ENCODE measurements around the gene SBK3.
"Not testable (repeated sequence)": the region's sequence is repeated elsewhere in the genome, so short reads cannot be mapped to it uniquely, and the experiment has no call there.

Gene SBK3

DNA sequence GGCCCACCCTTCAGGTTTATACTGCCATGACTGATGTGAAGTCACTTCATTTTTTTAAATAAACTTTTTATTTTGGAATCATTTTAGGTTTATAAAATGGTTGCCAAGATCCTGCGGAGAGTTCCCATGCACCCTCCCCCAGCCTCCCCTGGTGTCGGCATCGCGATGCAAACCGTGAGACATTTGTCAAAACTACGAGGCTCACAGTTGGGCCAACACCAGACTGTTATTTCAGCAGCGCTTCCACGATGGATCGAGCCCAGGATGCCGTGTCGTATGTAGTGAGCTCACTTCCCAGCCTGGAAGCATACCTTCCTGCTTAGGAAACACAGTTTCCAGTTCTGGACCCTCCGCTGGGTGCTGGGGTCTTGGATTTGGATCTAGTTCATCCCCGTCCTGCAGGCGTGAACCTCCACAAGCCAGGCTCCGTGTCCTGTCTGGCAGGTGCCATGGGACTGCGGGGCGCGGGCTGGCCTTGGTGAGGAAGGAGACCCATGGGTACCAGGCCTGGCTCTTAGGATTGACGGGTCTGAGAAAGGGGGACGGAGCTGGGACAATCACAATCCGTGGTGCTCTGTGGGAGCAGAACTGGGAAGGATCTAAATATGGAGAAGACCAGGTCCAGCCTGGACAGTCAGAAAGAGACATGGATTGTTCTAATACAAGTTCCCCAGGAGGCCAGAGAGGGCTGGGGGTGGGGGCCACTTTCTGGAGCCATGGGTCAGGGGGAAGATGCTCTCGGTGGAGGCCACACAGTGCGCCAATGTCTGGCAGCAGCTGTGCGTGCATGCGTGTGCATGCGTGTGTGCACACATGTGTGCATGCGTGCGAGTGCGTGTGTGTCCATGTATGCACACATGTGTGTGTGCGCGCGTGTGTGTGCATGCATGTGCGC lies 6.0 kb downstream of the SBK3 start:
- no peak for DNase-seq

DNA sequence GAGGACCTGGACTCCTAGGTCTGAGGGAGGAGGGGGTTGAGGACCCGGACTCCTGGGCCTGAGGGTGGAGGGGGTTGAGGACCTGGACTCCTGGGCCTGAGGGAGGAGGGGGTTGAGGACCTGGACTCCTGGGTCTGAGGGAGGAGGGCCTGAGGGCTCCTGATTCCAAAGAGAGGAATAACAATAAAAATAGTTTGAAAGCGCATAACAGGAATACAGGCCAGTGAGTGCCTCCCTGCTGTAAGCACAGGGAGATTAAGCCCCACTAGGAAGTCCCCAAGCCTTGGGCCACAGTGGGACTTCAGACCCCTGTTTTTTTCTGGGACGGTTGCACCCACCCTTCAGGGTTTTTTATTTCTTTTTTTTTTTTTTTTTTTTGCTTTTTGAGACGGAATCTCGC lies 7.2 kb downstream of the SBK3 start:
- DNase-seq: no peak

DNA sequence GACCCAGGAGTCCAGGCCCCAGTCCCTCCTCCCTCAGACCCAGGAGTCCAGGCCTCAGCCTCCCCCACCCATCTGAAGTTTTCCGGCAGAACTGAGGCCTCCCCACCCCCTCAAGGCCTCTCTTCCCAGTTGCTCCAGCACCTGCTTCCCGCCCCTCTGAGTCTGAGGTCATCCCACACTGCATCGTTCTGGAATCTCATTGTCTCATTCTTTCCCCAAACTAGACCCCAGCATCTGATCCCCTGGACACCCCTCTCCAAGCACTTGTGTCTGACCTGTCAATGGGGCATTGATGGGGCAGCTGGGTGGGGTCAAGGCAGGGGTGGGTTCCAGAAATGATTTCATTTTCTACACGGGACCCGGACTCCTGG lies 7.6 kb downstream of the SBK3 start:
- DNase-seq: no peak

DNA sequence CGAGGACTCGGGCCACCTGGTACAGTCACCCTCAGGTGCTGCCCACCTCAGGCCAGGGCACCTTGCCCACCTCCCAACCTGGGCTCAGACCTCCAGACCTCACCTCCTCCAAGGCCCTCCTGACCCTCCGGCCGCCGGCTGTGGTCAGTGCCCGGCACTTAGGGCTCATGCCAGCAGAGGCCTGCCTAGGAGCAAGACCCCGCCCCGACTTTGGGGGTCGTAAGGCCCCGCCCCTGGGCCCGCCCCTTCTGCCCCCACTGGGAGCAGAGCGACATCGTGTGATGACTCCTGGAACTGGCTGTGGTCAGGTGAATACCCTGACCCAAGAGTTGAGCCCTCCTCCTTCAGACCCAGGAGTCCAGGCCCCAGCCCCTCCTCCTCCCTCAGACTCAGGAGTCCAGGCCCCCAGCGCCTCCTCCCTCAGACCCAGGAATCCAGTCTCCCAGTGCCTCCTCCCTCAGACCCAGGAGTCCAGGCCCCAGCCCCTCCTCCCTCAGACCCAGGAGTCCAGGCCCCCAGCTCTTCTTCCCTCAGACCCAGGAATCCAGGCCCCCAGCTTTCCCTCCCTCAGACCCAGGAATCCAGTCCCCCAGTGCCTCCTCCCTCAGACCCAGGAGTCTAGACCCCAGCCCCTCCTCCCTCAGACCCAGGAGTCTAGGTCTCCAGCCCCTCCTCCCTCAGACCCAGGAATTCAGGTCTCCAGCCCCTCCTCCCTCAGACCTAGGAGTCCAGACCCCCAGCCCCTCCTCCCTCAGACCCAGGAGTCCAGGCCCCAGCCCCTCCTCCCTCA lies 8.2 kb downstream of the SBK3 start, which contains the start of gene SBK2:
Gene SBK2, minus strand, starts transcription at position 183 of the 790 bp plus-strand sequence. CDS start 839 bp downstream, outside the sequence.
- DNase-seq: no peak

DNA sequence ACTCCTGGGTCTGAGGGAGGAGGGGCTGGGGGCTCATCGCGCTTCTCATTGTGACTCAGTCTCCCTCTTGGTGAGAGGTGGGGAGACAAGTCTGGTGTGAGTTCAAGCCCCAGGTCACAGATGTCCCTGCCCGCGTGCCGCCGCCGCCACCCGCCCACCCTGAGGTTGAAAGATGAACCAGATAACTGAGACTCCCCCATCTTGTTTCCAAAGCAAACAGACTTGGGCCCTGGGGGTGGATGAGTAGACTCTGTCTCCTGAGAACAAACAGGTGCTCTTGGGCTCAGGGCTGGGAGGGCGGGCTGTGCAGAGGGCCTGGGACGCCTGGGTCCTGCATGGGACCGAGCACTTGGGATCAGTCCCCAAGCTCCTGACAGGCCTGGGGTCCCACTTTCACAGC lies 9.0 kb downstream of the SBK3 start:
- DNase-seq: no peak

DNA sequence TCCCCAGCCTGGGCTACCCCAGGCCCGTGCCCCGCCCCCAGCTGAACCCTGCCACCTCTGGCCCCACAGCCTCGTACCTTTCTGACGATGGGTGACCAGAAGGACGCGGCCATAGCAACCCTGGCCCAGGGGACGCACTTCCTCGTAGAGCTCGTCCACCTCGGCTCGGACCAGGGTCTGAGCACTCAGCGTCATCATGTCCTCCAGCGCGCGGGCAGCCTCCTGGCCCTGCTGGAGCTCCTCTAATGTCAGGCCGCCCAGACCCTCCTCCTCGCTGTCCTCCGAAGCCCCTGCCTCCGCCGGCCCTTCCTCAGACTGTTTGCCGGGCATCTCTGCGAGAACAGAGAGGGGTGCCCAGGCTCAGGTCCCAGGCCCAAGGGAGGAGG lies 9.4 kb downstream of the SBK3 start:
- DNase-seq: no peak

DNA sequence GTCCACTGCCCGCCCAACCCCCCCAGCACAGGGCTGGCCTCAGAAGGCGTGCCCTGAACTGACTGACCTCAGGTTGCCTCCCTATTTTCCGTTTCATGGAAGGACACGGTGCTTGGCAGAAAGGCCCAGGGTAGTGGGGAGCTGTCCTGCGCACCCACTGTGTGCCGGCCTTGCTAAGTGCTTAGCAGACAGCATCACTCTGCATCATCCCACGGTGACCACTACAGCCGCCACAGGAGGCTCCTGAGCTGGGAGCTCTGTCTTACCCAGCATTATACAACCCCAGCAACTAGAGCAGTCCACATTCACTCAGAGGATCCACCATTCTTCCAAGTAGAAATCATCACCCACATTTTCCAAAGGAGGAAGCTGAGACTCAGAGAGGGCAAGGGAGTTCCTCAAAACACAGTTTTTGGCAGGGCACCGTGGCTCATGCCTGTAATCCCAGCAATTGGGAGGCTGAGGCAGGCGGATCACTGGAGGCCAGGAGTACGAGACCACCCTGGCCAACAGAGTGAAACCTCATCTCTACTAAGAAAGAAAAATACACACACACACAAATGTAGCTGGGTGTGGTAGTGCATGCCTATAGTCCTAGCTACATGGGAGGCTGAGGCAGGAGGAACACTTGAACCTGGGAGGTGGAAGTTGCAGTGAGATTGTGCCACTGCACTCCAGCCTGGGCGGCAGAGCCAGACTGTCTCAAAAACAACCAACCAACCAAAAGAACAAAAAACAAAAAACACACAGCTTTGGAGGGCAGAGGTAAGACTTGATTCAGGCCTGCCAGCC lies 10.0 kb downstream of the SBK3 start:
- no peak for DNase-seq

DNA sequence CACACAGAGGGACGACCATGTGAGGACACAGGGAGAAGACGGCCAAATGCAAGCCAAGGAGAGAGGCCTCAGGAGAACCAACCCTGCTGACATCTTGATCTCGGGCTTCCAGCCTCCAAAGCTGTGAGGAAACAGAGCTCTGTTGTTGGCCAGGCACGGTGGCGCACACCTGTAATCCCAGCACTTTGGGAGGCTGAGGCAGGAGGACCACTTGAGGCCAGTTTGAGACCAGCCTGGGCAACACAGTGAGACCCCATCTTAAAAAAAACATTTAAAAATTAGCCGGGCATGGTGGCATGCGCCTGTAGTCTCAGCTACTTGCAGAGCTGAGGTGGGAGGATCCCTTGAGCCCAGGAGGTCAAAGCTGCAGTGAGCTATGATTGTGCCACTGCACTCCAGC lies 11.1 kb downstream of the SBK3 start:
- not testable (repeated sequence) for DNase-seq

DNA sequence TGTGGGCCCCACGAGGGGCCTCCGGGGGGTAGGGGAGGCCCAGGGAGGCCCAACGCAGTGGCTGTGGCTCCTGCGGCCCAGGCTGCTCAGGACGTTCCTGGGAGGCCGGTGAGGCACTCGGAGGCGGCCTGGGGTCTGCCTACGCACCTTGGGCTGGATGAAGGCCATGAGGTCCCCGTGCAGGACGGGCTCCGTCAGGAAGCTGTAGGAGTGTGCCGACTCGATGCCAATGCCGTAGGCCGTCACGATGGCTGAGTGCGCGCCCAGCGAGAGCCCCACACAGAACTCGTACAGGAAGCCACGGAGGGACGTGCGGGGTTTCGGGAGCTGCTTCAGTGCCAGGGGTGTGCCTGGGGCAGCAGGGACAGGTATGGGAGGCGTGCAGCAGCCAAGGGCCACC lies 14.3 kb downstream of the SBK3 start:
- no peak for DNase-seq

DNA sequence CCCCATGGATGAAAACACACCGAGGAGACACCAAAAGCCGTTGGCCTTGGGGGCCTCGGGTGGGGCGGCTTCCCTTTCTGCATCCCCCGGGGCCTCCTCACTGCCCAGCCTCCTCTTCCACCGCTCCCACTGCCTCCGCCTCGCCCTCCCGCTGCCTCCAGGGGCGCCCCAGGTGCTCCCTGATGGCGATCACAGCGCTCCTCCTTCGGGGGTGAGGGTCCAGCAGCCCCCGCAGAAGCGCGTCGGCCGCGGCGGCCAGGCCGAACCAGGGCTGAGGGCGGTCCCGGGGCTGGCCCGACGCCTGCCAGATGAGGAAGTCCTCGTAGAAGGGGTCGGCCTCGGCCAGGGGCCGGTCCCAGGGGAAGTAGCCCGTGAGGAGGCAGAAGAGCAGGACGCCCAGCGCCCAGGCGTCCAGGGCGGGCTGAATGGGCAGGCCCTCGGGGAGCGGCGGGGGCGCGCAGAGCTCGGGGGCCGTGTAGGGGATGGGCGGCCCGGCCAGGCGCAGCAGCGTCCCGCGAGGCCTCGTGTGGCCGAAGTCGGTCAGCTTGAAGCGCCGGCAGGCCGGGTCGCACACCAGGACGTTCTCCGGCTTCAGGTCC lies 15.6 kb downstream of the SBK3 start:
- DNase-seq: no peak

DNA sequence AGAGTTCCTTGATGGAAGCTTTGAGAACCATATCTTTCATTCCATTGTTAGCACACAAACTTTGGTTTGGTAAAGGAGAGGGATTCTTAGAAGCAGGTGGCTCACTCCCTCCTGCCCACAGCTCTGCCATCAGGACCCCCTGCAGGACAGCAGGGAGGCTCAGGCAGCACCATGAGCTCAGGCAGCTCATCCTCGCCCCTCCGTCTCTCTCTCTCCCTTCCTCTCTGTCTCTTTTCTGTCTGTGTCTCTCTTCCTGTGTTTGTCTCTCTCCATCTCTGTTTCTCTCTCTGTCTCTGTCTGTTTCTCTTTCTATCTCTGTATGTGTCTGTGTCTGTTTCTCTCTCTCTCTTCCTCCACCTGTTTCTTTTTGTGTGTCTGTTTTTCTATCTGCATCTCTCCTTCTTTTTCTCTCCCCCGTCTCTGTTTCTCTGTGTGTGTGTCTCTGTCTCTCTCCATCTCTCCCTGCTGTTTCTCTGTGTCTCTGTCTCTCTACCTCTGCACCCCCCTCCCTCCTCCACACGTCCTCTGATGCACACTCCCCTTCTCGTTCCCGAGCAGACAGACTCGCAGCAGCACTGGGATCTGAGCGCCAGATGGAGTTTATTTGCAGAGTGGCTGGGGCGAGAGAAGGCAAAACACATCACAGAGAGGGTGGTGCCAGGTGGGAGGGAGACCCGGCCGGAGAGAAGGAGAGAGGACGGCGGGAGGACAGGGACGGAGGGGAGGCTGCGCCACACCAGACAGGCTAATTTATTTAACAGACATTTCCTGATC lies 17.1 kb downstream of the SBK3 start:
- no peak for DNase-seq

DNA sequence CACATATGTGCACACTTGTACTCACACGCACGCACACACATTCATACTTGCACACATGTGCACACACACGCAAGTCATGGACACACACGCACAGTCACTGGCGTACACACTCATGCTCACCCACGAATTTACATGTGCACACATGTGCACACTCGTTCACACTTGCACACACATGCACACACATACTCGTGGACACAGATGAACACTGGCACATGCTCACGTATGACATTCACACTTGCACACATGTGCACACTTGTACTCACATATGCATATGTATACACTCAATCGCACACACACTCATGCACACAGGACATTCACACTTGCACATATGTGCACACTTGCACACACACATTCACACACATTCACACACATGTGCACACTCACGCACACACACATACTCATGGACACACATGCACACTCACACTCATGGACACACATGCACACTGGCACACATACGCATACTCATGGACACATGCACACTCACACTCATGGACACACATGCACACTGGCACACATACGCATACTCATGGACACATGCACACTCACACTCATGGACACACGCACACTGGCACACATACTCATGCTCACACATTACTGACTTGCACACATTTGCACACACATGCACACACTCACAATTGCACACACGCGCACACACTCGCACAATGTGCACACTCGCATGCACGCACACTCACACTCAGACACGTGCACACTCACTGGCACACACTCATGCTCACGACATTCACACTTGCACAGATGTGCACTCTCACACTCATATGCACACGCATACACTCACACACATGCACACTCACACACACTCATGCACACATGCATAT lies 17.9 kb downstream of the SBK3 start:
- DNase-seq: no peak

DNA sequence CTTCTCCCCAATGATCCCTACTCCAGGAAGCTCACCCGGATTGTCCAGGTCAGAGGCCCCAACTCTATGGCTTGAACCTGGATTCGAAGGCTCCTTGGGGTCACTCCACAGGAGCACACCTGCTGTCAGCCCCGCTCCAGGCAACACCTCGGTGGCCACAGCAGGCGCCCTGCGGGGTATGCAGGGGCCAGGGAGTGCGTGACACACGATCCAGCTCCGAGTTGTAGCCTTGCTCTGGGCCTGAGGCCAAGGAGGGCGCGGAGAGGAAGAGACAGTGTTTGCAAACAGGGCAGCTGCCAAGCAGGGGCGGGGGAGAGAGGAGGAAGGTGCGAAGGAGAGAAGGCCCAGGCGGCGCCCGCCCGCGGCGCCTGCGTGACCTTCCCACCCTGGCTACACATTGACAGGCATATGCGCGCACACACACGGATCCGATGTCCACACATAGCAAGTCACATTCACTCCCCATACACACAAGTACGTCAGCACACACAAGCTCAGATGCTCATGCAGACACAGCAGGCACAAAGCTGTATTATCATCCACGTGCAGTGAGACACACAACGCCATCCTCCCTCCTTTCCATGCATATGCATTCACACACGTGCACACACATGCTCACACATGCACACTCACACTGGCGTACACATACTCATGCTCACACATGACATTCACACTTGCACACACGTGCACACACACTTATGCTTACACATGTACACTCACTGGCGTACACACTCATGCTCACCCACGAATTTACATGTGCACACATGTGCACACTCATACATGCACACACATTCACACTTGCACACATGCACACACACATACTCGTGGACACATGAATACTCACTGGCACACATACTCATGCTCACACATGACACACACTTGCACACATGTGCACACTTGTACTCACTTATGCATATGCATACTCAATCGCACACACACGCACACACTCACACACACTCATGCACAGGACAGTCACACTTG lies 18.8 kb downstream of the SBK3 start:
- DNase-seq: no peak

DNA sequence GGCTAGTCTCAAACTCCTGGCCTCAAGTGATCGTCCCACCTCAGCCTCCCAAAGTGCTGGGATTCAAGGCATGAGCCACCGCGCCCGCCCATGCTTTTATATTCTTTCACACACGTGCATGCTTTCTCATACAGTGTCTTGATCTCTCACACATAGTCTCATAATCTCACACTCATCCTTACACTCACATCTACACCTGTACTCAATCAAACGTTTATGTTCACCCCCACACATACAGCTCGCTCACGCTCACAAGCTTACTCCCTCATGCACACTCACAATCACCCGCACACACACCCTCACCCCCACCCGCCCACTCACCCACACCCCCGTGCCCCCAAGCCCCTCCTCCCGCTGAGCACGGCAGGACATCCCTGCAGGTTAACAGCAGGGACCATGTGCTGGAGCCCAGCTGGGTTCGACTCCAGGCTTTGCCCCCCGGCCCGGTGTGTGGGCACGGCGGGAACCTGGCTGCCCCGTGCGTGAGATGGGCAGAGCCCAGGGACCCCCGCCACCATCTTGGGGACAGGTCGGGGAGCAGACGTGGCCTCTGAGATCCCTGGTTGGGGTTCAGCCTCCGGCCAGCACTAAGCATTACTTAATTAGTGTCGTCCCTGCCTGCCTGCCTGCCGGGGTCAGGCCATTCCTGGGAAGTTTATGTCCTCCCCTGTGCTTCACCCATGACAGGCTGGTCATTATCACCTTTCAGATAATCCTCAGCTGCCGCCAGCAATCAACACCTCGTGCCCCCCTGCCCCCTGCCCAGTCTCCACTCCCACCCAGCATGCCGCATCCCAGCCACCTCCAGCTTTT lies 19.8 kb downstream of the SBK3 start:
- DNase-seq: no peak

DNA sequence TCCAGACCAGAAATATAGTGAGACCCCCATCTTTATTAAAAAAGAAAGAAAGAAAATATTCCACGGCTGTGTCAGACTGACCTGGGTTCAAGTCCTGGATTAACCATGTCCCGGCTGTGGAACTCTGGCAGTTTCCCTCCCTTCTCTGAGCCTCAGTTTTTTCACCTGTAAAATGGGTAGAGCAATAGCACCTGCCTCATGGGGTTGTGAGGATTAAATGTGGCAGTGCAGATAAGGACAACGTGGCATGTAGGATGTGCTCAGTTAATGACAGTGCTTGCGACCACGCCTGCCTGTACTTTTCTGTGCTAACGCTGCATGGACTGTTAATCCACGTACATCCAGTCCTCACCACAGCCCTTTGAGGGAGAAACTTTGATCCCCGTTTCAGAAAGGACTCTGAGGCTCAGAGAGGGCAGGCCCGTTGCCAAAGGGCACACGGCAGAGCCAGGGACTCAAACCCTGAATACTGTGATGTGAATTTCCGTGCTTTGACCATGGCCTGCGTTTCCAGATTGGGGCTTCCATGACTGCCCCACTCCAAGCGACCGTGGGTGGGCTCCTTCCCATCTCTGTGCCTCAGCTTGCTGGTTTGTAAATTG lies 24.6 kb downstream of the SBK3 start:
- DNase-seq: no peak

DNA sequence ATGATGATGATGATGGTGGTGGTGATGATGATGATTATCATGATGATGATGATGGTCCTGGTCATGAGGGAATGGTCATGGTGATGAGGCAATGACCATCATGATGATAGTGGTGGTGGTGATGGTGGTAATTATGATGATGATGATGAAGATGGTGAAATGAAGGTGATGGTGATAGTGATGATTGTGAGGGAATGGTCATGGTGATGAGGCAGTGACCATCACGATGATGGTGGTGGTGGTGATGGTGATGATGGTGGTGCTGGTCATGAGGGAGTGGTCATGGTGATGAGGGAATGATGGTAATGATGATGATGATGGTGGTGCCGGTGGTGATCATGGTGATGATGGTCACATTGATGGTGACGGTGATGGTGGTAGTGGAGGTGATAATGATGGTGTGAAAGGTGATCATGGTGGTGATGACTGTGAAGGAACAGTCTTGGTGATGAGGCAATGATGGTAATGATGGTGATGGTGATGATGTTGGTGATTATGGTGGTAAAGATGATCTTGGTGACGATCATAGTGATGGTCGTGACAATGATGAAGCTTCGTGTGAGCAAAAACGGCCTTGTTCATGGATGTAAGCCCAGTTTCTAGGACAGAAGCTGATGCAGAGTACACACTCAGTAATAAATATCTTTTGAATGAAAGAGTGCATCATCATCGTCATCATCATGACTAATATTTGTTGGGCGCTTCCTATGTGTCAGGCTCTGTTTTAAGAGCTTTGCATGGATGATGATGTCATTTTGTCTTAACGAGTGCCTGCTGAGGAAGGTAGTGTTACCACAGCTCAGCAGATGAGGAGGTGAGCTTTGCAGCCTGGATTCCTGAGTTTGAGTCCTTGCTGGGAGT lies 25.7 kb downstream of the SBK3 start:
- no peak for DNase-seq

DNA sequence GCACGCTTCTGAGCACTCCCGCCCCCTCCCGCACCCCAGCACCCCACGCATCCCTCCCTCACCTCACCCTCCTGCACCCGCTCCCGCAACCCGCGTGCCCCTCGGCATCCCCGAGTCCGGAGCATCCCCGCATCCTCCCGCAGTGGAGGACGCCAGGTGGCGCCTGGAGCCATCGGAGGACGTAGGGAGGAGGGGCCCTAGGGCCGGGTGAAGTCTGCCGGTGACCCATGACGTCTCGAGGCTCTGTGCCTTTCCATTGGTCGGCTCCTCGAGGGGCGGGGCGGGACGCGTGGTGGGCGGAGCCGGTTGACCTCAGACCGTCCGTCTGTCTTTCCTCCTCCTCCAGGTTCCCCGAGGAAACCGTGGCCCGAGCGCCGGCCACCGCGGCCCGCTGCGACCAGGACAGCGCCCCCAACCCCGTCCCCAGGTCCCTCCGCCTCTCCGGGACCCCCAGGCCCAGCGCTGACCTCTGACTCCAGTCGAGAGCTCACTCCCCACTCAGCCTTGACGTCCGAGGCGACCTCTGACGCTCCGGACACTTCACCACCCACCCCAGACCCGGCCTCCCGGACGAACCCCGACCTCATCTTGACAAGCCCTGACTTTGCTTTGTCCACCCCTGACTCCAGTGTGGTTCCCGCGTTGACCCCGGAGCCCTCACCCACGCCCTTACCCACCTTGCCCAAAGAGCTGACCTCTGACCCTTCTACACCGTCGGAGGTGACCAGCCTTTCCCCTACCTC lies 28.3 kb downstream of the SBK3 start:
- peak; percentile 85 for DNase-seq
